Osteocyte (in vitro differentiated cells): ENCODE data around the gene KIRREL3. TPM values are rescaled to one million over a fixed set of nuclear protein-coding genes. Genes with fewer than 3 reads are reported as not detected.

Experiments
- DNase-seq: peaks from one replicate; pipeline ENCODE4 v3.0.0; 2021; ENCODE audit warnings: mixed read lengths; ENCODE audit not compliant: unreplicated experiment; ENCODE audit errors: extremely low spot score
- H3K27ac Mint-ChIP-seq: one replicate; pipeline ENCODE4 v1.8.0; 2021; ENCODE audit warnings: mild to moderate bottlenecking, mixed read lengths; ENCODE audit not compliant: unreplicated experiment
- H3K27me3 Mint-ChIP-seq: one replicate; pipeline ENCODE4 v1.8.0; 2021; ENCODE audit warnings: mixed read lengths; ENCODE audit not compliant: unreplicated experiment
- H3K36me3 Mint-ChIP-seq: one replicate; pipeline ENCODE4 v1.8.0; 2021; ENCODE audit warnings: mixed read lengths; ENCODE audit not compliant: unreplicated experiment
- H3K4me1 Mint-ChIP-seq: one replicate; pipeline ENCODE4 v1.8.0; 2021; ENCODE audit warnings: mixed read lengths; ENCODE audit not compliant: unreplicated experiment
- H3K4me3 Mint-ChIP-seq: one replicate; pipeline ENCODE4 v1.8.0; 2021; ENCODE audit warnings: mild to moderate bottlenecking, moderate library complexity, mixed read lengths; ENCODE audit not compliant: unreplicated experiment
- H3K9me3 Mint-ChIP-seq: one replicate; pipeline ENCODE4 v1.8.0; 2021; ENCODE audit warnings: mixed read lengths; ENCODE audit not compliant: unreplicated experiment
- CTCF ChIP-seq: fragments of 200-600 bp; sonication (generic); IDR thresholded peaks from 2 replicates; pipeline ENCODE4 v1.5.0; 2021; ENCODE audit warnings: antibody characterized with exemption, mild to moderate bottlenecking, moderate library complexity
- total RNA-seq: library from RNA; stranded (reverse); gene quantifications from 2 replicates; pipeline ENCODE4 v1.2.1, GENCODE V29; 2021

KIRREL3 gene
- total RNA-seq, 1 donor from 2014 or later, result 1.2 TPM

- no peak overlapping the region for H3K4me3 Mint-ChIP-seq
- no peak for TF ChIP-seq CTCF
- DNase-seq, result no peak
- no peaks in the 10 kb centered on the region for H3K36me3 Mint-ChIP-seq
- H3K9me3 Mint-ChIP-seq, result no peaks in the 10 kb centered on the region
- no peak overlapping the region for H3K27ac Mint-ChIP-seq
- H3K4me1 Mint-ChIP-seq, result peaks cover 3% of the 10 kb centered on the region
- no peaks in the 10 kb centered on the region for H3K27me3 Mint-ChIP-seq
Measured at GRCh38 chr11:126804363-126804762, 196.2 kb downstream of the KIRREL3 start.

DNA sequence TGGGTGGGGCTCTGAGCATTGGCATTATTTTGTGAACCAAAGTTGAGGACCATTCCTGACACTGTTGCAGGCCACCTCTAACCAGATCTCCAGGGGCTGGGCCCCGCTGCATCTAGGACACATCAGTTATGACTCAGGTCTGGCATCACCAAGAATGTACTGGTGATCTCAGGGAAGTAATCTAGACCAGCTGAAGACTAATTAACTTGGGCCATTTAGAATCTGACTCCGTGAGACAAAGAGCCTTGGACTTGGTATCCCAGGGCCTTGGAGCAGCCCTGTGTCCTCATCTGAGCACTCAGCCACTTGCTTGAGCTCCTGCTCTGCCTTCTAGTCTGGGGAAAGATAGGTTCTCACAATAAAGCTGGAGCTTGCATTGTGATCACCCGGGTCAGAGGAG, 200.6 kb downstream of the KIRREL3 start:
- TF ChIP-seq CTCF, result no peak
- Mint-ChIP-seq H3K36me3 (no peaks in the 10 kb centered on the region), H3K27me3 (no peaks in the 10 kb centered on the region), H3K27ac (no peak overlapping the region), H3K4me1 (no peaks in the 10 kb centered on the region), H3K4me3 (no peak overlapping the region), H3K9me3 (no peaks in the 10 kb centered on the region)
- DNase-seq, result no peak

DNA sequence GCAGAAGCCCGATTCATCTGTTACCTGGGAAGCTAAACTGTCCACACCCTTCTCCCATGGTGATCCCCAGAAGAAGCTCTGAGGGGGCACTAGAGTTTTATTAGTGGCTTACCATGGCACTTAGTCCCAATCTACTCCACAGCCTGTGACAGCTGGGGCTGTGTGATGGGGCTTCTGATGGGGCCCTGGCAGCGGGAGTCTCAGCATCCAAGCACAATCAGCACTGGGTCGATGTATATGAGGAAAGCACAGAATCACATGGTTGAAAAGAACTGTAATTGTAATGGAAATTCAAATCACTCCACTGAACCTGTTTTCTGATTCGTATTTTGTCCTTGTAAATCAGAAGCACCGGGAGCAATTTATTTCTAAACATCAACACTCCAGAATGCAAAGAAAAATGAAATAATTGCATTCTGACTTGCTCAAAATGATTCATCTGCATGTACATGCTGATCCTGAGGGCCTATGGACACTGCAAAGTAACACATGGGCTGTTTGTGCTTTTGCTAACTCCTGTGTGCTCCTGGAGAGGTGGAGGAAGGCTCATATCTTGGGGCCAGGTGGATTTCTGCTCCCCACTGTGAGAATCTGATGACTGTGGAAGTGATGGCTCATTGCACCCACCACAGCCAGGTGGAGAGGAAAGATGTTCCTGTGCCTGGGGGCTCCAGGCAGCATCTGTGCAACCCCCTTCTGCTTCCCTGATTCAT, 203.0 kb downstream of the KIRREL3 start:
- Mint-ChIP-seq H3K27ac (no peak overlapping the region), H3K9me3 (no peaks in the 10 kb centered on the region), H3K36me3 (no peaks in the 10 kb centered on the region), H3K4me1 (no peaks in the 10 kb centered on the region), H3K27me3 (no peaks in the 10 kb centered on the region), H3K4me3 (no peak overlapping the region)
- no peak for TF ChIP-seq CTCF
- no peak for DNase-seq

- no peaks in the 10 kb centered on the region for H3K4me1 Mint-ChIP-seq
- no peaks in the 10 kb centered on the region for H3K27me3 Mint-ChIP-seq
- no peaks in the 10 kb centered on the region for H3K9me3 Mint-ChIP-seq
- no peak overlapping the region for H3K27ac Mint-ChIP-seq
- no peak overlapping the region for H3K4me3 Mint-ChIP-seq
- TF ChIP-seq CTCF, result no peak
- H3K36me3 Mint-ChIP-seq, result no peaks in the 10 kb centered on the region
- no peak for DNase-seq
Measured at GRCh38 chr11:126793596-126793995, 207.0 kb downstream of the KIRREL3 start.

GRCh38 chr11:126791991-126792390, 208.6 kb downstream of the KIRREL3 start:
- Mint-ChIP-seq H3K27ac (no peak overlapping the region), H3K36me3 (no peaks in the 10 kb centered on the region), H3K9me3 (no peaks in the 10 kb centered on the region), H3K4me1 (no peaks in the 10 kb centered on the region), H3K4me3 (no peak overlapping the region), H3K27me3 (no peaks in the 10 kb centered on the region)
- TF ChIP-seq CTCF, result no peak
- no peak for DNase-seq
